GM06990 (cell line): ENCODE results near the gene OR52A5.

ENCODE experiments used
- DNase-seq: peaks from one replicate; pipeline ENCODE4 v3.0.0-alpha.2; 2011; ENCODE audit not compliant: insufficient read length; ENCODE audit errors: extremely low read depth
- H3K27me3 ChIP-seq: replicated peaks from 2 replicates; pipeline ENCODE4 v1.6.0; 2011; ENCODE audit warnings: low read length; ENCODE audit not compliant: control insufficient read depth, insufficient read depth
- H3K36me3 ChIP-seq: 2 replicates; pipeline ENCODE4 v1.5.1; 2011; ENCODE audit warnings: low read length; ENCODE audit not compliant: control insufficient read depth, insufficient read depth
- H3K4me3 ChIP-seq: replicated peaks from 2 replicates; pipeline ENCODE4 v1.5.1; 2011; ENCODE audit warnings: low read depth, mild to moderate bottlenecking, control low read depth, low read length
- TF ChIP-seq, protein P1 (sequence below): IDR thresholded peaks from 2 replicates; pipeline ENCODE4 v1.5.1; 2011; ENCODE audit warnings: low read length, control low read depth, mild to moderate bottlenecking, inconsistent platforms; ENCODE audit not compliant: insufficient read depth, poor library complexity, severe bottlenecking

OR52A5 gene

DNA sequence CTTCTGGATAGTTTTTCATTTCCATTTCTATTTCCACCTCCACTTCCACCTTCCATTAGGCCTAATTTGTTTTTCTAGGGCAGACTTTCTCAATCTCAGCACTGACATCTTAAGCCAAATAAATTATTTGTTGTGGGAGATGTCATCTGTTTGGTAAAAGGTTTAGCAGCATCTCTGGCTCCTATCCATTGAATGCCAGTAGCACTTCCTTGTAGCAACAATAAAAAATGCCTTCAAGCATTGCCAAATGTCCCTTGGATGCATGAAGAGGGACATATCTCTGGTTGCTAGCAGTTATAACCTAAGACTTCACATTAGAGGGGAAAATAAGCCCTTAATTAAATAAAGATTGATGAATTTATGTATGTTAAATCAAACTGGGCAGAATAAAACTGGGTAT, 1.9 kb downstream of the OR52A5 start:
- Histone ChIP-seq H3K27me3 (no peaks in the 10 kb centered on the region), H3K4me3 (no peak overlapping the region), H3K36me3 (no peaks in the 10 kb centered on the region)
- TF ChIP-seq, protein P1, sequence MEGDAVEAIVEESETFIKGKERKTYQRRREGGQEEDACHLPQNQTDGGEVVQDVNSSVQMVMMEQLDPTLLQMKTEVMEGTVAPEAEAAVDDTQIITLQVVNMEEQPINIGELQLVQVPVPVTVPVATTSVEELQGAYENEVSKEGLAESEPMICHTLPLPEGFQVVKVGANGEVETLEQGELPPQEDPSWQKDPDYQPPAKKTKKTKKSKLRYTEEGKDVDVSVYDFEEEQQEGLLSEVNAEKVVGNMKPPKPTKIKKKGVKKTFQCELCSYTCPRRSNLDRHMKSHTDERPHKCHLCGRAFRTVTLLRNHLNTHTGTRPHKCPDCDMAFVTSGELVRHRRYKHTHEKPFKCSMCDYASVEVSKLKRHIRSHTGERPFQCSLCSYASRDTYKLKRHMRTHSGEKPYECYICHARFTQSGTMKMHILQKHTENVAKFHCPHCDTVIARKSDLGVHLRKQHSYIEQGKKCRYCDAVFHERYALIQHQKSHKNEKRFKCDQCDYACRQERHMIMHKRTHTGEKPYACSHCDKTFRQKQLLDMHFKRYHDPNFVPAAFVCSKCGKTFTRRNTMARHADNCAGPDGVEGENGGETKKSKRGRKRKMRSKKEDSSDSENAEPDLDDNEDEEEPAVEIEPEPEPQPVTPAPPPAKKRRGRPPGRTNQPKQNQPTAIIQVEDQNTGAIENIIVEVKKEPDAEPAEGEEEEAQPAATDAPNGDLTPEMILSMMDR = no peak
- no peak for DNase-seq

DNA sequence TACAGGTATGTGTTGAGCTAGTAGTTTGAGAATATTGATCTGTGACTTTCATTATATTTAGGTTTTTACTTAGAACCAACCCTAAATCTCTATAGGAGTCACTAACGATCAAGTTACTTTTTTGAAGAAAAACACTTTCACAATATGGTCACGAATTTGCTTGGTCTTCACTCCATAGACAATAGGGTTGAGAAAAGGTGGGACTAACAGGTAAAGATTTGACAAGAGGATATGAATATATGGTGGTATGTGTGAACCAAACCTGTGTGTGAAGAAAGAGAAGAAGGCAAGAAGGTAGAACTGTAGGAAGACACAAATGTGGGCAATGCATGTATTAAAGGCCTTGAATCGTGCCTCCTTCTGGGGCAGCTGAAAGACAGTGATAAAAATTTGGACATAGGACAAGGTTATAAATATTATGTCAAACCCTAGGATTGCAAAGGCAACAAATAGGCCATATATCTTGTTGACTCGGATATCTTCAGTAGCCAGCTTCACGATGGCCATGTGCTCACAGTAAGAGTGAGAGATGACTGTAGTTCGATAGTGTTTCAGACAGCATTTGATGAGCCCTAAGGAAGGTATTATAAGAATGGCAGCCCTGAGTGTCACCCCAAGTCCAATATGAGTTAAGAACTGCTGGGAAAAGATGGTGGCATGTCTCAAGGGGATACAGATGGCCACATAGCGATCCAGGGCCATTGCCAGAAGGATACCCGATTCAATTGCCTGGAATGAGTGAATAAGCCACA, 6.4 kb downstream of the OR52A5 start:
- no peaks in the 10 kb centered on the region for H3K27me3 ChIP-seq
- no peak overlapping the region for H3K4me3 ChIP-seq
- no peak for DNase-seq
- H3K36me3 ChIP-seq = no peaks in the 10 kb centered on the region
- TF ChIP-seq, protein P1 = no peak

DNA sequence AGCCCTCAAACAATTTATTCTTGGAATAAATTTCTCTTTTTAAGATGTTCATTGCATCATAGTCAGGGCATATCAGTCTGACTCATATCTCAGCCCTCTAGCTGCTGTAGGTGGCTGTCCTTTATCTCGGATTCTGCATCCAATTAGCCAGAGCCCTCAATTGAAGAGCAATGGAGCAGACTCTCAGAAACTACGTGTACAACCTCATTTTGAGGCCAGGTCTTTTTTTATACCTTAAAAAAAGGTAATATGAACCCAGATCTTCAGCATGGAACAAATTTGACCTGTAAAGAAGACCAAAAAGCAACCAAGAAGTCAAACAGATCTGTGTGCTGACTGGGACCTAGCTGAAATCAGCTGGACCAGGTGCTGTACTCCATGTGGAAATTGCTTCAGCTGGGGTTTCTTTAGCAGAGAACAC, 8.7 kb downstream of the OR52A5 start:
- Histone ChIP-seq H3K4me3 (no peak overlapping the region), H3K36me3 (no peaks in the 10 kb centered on the region), H3K27me3 (no peaks in the 10 kb centered on the region)
- no peak for DNase-seq
- TF ChIP-seq, protein P1 = no peak

DNA sequence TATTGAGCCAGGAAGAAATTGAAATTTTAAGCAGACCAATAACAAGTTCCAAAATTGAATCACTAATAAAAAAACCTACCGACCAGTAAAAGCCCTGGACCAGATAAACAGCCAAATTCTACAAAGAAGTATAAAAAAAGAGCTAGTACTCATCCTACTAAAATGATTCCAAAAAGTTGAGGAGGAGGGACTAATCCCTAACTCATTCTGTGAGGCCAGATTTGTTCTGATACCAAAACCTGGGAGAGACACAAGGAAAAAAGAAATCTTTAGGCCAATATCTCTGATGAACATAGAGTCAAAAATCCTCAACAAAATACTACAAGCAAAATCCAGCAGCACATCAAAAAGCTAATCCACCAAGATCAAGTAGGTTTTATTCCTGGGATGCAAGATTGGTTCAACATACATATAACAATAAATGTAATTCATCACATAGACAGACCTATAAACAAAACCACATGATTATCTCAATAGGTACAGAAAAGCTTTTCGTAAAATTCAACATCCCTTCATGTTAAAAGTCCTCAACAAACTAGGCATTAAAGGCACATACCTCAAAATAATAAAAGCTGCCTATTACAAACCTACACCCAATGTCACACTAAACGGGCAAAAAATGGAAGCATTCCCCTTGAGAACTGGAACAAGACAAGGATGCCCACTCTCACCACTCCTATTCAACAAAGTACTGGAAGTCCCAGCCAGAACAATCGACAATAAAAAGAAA, 13.1 kb downstream of the OR52A5 start:
- H3K27me3 ChIP-seq = no peaks in the 10 kb centered on the region
- DNase-seq = no peak
- no peak overlapping the region for H3K4me3 ChIP-seq
- no peaks in the 10 kb centered on the region for H3K36me3 ChIP-seq
- TF ChIP-seq, protein P1 = no peak

DNA sequence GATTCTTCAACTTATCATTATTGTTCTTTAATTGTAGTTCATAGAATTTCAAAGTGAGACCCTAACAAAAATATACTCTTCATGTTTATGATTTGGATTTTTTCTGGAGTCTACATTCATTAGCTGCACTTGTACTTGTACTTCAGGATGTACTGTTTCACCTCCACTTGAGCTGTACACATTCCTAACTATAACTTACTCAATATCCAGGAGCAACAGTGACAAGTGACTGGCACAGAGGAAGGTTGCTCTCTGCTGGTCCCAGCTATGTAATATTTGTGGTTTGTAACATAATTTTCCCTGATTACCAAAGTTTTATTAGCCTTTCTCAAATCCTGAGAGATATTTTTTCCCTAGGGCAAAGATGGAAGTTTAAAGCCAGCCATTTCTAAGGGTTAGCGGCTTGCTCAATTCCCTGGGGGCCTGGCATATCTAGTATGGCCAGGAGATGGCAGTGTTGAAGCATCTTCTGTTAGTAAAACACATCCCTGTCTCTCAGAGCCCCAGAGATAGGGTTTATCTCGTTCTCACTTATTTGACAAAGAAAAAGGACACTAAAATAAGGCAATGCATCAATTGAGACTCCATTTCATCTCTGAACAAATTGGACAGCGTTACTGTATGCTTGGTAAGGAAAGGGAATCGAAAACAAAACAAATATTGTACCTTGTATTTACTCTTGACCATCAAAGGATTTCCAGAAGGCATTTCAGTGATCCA, 14.2 kb downstream of the OR52A5 start:
- H3K36me3 ChIP-seq = no peaks in the 10 kb centered on the region
- no peak overlapping the region for H3K4me3 ChIP-seq
- TF ChIP-seq, protein P1 = peak; percentile 83
- H3K27me3 ChIP-seq = no peaks in the 10 kb centered on the region
- peak; percentile 1 for DNase-seq
